ENCODE results near the gene FLRT3. TPM values are rescaled to one million over a fixed set of nuclear protein-coding genes. Genes with fewer than 3 reads are reported as not detected.

The FLRT3 gene
- total and polyA plus RNA-seq, 2 experiments from 2014 or later: 98.6 to 141 TPM

DNA sequence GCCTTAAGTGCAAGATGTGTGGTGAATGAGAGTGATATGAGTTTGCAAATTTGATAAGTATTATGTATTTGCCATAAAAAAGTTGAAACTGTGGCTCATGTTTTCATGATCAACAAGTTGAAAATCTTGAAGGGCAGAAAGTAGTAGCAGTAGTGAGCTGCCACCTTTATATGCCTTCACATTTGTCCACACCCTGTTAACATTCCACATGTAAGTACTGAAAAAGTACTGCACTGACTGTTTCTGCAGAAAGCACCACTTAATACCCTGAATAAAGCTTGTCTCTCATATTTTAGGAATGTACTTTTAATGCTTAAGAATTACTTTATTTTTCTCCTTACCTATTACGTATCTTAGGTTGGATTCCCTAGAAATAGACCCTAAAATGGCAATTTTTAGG lies 45.9 kb downstream of the FLRT3 start:
- no peak for DNase-seq (ENCODE audit: low spot score)
- Histone ChIP-seq H3K36me3 (replicated peaks; ENCODE audit: insufficient read depth, low read depth) (no peaks in the 10 kb centered on the region), H3K4me2 (no peak overlapping the region), H3K27me3 (no peaks in the 10 kb centered on the region), H3K79me2 (no peaks in the 10 kb centered on the region), H3K4me1 (ENCODE audit: insufficient read depth) (no peaks in the 10 kb centered on the region), H3K4me3 (no peak overlapping the region), H3K9me3 (ENCODE audit: low read depth) (no peaks in the 10 kb centered on the region), H4K20me1 (ENCODE audit: insufficient read depth, poor library complexity, severe bottlenecking) (no peaks in the 10 kb centered on the region), H2AFZ (no peak overlapping the region), H3K27ac (no peak overlapping the region), H3K9me2 (replicated peaks; ENCODE audit: insufficient read depth) (no peaks in the 10 kb centered on the region)
- 96% methylated on average over 1 of the region's 1 CpG for WGBS (ENCODE audit: low lambda C conversion rate, missing lambda C conversion rate)
- TF ChIP-seq, protein P1, sequence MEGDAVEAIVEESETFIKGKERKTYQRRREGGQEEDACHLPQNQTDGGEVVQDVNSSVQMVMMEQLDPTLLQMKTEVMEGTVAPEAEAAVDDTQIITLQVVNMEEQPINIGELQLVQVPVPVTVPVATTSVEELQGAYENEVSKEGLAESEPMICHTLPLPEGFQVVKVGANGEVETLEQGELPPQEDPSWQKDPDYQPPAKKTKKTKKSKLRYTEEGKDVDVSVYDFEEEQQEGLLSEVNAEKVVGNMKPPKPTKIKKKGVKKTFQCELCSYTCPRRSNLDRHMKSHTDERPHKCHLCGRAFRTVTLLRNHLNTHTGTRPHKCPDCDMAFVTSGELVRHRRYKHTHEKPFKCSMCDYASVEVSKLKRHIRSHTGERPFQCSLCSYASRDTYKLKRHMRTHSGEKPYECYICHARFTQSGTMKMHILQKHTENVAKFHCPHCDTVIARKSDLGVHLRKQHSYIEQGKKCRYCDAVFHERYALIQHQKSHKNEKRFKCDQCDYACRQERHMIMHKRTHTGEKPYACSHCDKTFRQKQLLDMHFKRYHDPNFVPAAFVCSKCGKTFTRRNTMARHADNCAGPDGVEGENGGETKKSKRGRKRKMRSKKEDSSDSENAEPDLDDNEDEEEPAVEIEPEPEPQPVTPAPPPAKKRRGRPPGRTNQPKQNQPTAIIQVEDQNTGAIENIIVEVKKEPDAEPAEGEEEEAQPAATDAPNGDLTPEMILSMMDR (IDR thresholded peaks at IDR 0.05; ENCODE audit: poor library complexity): no peak
- TF ChIP-seq EZH2phosphoT487 (IDR thresholded peaks at IDR 0.05; ENCODE audit: low read depth, severe bottlenecking, unreplicated experiment) (no peak), EZH2 (IDR thresholded peaks at IDR 0.05; ENCODE audit: borderline replicate concordance) (no peak)

DNA sequence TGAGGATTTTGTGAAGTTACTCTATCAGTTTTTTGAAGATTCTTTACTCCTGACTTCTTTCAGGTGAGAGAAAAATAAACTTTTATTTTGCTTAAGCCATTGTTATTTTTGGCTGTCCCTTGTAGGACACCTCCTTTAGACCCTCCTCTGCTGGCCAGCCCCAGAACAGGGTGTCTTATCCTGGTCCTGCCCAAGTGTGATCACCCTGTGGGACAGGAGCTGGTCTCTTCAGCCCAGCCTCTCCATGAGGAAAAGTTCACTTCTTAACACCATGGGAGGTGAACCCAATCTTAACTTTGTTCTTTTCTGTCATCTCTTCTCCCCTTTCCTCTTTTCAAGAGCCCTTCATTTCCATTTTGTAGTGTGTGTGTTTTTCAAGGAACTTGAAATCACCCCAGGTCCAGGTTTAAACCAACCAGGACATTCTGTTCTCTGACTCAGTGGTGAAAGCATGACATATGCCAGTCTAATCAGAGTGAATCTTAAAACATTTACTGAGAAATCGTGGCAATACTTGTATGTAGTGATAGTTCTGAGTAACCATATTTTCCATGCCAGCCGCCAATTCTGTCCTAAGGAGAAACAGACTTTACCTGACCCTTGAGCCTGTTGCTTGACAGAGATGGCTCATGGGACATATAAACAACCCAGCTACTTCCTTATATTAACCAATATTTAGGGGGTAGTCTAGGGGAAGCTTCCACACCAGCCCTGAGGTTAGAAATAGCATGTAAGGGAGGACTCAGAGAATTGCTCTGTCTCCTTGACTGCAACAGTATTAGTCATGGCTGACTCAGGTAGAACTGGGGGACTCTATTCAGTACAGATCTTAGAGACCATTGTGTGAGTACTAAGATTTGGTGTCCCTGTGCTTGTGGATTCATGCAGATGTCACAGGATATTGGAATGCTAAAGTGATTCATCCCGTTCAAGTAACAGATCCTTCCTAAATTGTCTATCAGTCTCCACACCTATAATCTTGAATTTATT lies 48.8 kb downstream of the FLRT3 start:
- H3K36me3 ChIP-seq (replicated peaks; ENCODE audit: insufficient read depth, low read depth): no peaks in the 10 kb centered on the region
- H3K4me2 ChIP-seq: no peak overlapping the region
- 88% methylated on average over 3 of the region's 3 CpGs for WGBS (ENCODE audit: low lambda C conversion rate, missing lambda C conversion rate)
- peak overlapping the region; percentile 39 for H3K27ac ChIP-seq
- no peaks in the 10 kb centered on the region for H3K4me1 ChIP-seq (ENCODE audit: insufficient read depth)
- no peaks in the 10 kb centered on the region for H3K79me2 ChIP-seq
- TF ChIP-seq, protein P1 (IDR thresholded peaks at IDR 0.05; ENCODE audit: poor library complexity): no peak
- TF ChIP-seq EZH2 (IDR thresholded peaks at IDR 0.05; ENCODE audit: borderline replicate concordance) (no peak), EZH2phosphoT487 (IDR thresholded peaks at IDR 0.05; ENCODE audit: low read depth, severe bottlenecking, unreplicated experiment) (no peak)
- no peak overlapping the region for H2AFZ ChIP-seq
- no peaks in the 10 kb centered on the region for H3K9me2 ChIP-seq (replicated peaks; ENCODE audit: insufficient read depth)
- no peaks in the 10 kb centered on the region for H3K27me3 ChIP-seq
- no peak overlapping the region for H3K4me3 ChIP-seq
- no peaks in the 10 kb centered on the region for H4K20me1 ChIP-seq (ENCODE audit: insufficient read depth, poor library complexity, severe bottlenecking)
- peak; percentile 7 for DNase-seq (ENCODE audit: low spot score)
- H3K9me3 ChIP-seq (ENCODE audit: low read depth): no peaks in the 10 kb centered on the region

DNA sequence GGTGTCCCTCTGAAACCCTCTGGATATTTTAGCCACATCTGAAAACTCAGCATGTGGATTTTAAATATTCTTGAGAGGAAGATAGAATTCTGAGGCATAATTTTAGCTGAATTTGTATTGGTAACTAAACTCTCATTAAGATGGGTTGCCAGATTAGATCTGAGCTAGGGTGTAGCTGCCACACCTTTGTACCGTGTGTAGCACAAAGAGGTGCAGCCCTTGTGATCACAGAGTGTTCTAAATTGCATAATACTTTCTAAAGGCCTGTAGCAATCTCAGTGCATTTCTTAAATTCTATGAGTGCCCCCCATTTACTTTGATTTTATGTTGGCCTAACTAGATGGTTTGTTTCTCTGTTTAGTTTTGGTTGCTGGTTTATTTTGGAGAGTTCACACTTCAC lies 53.0 kb downstream of the FLRT3 start:
- no peak overlapping the region for H3K4me3 ChIP-seq
- H3K79me2 ChIP-seq: no peaks in the 10 kb centered on the region
- no peak overlapping the region for H3K4me2 ChIP-seq
- H3K36me3 ChIP-seq (replicated peaks; ENCODE audit: insufficient read depth, low read depth): no peaks in the 10 kb centered on the region
- H2AFZ ChIP-seq: no peak overlapping the region
- 74% methylated on average over 1 of the region's 1 CpG for WGBS (ENCODE audit: low lambda C conversion rate, missing lambda C conversion rate)
- H4K20me1 ChIP-seq (ENCODE audit: insufficient read depth, poor library complexity, severe bottlenecking): no peaks in the 10 kb centered on the region
- no peaks in the 10 kb centered on the region for H3K27me3 ChIP-seq
- TF ChIP-seq EZH2 (IDR thresholded peaks at IDR 0.05; ENCODE audit: borderline replicate concordance) (no peak), EZH2phosphoT487 (IDR thresholded peaks at IDR 0.05; ENCODE audit: low read depth, severe bottlenecking, unreplicated experiment) (no peak)
- TF ChIP-seq, protein P1 (IDR thresholded peaks at IDR 0.05; ENCODE audit: poor library complexity): no peak
- no peaks in the 10 kb centered on the region for H3K4me1 ChIP-seq (ENCODE audit: insufficient read depth)
- DNase-seq (ENCODE audit: low spot score): no peak
- no peak overlapping the region for H3K27ac ChIP-seq
- no peaks in the 10 kb centered on the region for H3K9me2 ChIP-seq (replicated peaks; ENCODE audit: insufficient read depth)
- H3K9me3 ChIP-seq (ENCODE audit: low read depth): no peaks in the 10 kb centered on the region
